GM21619 (cell line): ENCODE results near the gene CLTA.
"Not testable (repeated sequence)": the region's sequence is repeated elsewhere in the genome, so short reads cannot be mapped to it uniquely, and the experiment has no call there.

Experiments
- ATAC-seq: cut with Tn5 transposase; IDR thresholded peaks from one replicate; pipeline ENCODE4 v1.9.1; 2021; ENCODE audit not compliant: unreplicated experiment

CLTA gene

GRCh38 chr9:36158122-36158521 is 32.6 kb upstream of the CLTA start:
- ATAC-seq: no peak

DNA sequence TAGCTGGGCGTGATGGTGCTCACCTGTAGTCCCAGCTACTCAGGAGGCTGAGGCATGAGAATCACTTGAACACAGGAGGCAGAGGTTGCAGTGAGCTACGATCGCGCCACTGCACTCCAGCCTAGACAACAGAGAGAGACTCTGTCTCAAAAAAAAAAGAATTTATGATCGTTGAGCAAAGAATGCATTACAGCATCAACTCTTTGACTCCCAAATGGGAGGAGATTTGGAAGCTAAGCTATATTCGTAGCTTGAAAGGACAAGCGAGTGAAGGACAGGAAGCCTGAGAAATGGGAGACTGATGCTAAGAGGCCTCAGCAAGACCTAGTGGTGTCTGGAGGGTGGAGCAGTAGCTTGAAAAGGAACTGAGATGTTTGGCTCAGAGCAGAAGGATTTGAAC is 31.8 kb upstream of the CLTA start:
- ATAC-seq: no peak

DNA sequence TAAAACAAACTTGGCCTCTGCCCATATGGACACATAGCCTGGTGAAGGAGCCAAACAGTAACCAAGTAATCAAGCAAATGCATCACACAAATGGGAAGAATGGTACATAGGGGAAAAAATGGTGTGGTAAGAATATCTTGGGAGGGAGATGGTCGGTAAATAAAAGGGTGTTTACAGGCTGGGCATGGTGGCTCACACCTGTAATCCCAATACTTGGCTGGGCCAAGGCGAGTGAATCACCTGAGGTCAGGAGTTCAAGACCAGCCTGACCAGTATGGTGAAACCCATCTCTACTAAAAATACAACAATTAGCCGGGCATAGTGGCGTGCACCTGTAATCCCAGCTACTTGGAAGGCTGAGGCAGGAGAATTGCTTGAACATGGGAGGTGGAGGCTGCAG is 31.2 kb upstream of the CLTA start:
- not testable (repeated sequence) for ATAC-seq

DNA sequence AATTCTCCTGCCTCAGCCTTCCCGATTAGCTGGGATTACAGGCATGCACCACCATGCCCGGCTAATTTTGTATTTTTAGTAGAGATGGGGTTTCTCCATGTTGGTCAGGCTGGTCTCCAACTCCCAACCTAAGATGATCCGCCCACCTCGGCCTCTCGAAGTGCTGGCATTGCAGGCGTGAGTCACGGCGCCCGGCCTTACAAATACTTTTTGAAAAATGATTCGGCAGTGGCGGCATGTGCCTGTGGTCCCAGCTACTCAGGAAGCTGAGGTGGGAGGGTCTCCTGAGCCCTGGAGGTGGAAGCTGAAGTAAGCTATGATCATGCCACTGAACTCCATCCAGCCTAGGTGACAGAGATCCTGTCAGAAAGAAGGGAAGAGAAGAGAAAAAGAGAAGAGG is 30.6 kb upstream of the CLTA start:
- ATAC-seq: not testable (repeated sequence)

- no peak for ATAC-seq
These were observed 29.5 kb upstream of the CLTA start for GRCh38 chr9:36161187-36161586.

DNA sequence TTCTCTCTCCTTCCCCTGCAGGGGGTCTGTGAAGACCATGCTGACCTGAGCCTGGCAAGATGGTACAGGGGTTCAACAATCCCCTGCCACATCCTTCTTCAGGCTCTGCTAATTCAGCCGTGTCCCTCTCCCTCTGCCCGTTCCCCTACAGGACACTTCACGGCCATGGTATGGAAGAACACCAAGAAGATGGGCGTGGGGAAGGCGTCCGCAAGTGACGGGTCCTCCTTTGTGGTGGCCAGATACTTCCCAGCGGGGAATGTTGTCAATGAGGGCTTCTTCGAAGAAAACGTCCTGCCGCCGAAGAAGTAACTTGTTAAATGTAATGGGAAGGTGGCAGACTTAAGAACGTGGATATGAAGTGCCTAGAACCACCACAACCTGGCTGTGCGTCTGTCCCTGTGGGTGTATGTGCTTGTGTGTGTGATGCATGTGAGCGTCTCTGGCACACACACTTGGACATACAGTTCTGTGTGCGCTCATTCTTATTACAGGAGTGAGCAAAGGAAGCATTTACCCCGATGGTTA is 28.4 kb upstream of the CLTA start:
- ATAC-seq: no peak

DNA sequence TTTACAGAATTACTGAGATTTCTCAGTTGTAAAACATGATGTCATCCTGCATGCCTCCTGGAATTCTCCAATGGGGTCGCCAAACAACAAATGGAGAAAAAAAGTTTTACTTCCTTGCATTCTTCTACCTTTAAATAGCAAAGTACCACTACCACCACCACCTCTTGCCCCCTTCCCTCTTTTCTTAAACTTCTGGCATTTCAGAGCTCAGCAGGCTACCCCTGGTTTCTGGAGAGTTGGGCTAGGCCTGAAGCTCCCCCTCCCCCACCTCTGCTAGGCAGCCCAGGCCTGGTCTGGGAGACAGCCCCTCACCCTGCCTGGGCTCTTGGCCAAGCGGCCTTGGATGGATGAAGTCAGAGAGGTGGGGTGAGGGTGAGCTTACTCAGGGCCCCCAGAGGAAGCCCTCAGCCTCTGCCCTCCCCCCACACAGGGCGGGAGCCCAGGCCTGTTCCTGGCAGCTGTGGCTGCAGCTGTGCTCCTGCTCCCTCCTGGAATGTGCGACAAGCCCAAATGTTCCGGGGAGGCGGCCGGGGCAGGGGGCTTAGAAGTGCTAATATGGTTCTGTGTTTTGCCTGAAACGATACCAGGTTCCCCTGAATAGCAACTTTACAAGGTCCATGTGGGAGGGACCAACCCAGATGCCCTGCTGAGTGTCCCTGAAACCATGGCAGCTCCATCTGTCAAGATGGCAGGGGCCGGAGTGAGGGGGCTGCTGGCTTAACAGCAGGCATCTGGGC is 27.5 kb upstream of the CLTA start:
- ATAC-seq: no peak

DNA sequence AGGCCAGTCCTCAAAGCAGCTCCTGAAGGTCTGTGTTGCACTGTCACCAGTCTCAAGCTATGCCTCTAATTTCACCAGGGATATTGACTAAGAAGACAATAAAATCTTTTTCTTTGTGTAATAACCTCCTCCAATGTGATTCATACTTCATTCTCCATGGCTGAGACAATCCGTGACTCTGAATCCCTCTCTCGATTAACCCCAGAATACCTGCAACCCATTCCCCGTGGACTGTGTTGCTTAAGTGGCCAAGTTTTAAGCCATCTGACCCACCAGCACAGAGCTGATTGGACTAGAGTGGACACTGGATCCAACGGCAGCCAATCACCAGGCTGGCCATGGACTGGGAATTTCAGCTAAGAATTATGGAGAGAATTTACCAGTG is 26.9 kb upstream of the CLTA start:
- no peak for ATAC-seq

DNA sequence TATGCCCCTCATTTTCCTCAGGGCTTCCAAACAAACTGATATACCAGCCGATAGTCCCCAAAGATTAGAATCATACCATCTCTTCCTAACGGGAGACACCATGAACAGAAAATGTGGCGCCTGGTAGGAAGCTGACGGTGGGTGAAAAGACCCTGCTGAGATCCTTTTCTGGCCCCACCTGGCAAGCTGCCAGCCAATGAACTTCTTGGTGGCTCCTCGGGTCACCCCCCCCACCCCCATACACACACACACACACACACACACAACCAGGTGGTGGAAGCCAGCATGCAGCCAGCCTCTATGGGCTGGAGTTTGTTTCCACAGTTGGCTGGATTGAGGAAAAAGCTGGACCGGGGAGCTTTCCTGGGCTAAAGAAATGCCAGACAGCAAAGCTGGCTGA is 26.3 kb upstream of the CLTA start:
- ATAC-seq: no peak

GRCh38 chr9:36164989-36165388 is 25.7 kb upstream of the CLTA start:
- ATAC-seq: no peak

DNA sequence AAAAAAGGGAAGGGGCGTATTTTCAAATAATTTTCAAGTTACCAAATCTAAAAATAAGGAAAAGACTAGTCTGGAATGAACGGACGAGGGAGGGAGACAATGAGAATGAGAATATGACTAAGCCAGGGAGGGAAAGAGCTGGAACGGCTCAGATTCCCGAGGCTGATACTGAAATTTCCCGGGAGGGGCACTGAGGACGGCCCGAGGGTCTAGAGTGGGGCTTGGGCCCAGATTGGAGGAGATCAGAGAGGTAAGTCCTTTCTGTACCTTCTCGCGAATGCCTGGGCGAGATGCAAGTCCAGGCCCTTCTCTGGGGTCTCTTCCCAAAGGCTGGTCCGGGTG is 24.9 kb upstream of the CLTA start:
- ATAC-seq: no peak

DNA sequence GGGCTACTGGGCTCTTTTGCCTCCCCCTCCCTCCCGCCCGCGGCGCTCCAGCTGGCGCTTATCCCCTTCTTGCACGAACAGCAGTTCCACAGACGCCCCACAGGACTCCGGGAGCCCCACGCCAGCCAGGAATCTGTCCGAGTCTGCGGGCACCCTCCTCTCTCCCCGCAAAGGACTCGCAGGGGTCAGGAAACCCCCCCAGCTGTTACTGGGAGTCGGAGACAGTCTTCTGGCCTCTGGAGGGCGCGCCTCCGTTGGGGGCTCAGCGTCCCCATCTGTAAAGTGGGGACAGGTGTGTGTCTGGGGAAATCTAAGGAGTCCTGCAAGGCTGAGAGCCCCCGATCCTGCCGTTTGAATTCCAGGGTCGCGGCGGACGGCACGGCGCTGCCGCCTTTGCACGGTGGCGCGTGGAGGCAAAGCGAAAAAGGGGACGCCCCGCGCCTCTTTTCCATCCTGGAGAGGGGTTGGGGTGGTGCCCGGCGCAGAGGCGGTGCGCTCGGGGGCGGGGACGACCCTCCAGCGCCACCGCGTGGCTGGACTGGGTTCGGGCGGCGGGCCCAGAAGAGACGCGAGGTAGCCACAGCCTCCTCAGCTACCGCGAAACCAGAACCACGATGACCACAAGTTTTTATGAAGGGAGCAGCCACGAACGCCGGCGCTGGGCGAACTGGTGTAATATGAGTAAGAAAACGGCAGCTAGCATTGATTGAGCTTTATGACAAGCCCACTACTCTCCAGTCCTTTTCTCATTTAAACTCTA is 24.4 kb upstream of the CLTA start:
- ATAC-seq: peak; percentile 77

- no peak for ATAC-seq
These were observed 21.6 kb upstream of the CLTA start, which contains the start of gene CCIN for GRCh38 chr9:36169166-36169565. TSS of gene CCIN (plus strand) at chr9:36169388. CDS start at chr9:36169503, 115 bp downstream.

- no peak for ATAC-seq
These were observed 21.0 kb upstream of the CLTA start for GRCh38 chr9:36169708-36170107.

- no peak for ATAC-seq
These were observed 20.2 kb upstream of the CLTA start for GRCh38 chr9:36170531-36170930.

GRCh38 chr9:36173861-36174260 is 16.9 kb upstream of the CLTA start:
- ATAC-seq: no peak

GRCh38 chr9:36174271-36174670 is 16.4 kb upstream of the CLTA start:
- no peak for ATAC-seq

DNA sequence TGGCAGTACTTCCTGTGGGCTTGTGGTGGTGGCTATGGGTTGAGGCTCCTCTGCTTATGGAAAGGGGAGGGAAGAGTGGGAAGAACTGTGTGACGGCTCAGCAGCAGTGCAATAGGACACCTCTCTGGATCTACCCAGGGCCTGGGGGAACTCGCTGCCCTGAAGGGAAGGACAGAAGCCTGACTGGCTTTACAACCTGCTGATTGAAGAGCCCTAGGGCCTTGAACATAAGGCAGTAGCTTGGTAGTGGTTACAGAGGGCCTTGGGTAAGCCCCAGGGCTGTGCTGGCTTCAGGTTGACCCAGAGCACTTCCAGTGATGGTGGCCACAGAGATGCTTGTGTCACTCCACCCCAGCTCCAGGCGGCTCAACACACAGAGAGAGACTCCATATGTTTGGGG is 16.0 kb upstream of the CLTA start:
- ATAC-seq: no peak

- ATAC-seq: not testable (repeated sequence)
These were observed 15.5 kb upstream of the CLTA start for GRCh38 chr9:36175209-36175608.

DNA sequence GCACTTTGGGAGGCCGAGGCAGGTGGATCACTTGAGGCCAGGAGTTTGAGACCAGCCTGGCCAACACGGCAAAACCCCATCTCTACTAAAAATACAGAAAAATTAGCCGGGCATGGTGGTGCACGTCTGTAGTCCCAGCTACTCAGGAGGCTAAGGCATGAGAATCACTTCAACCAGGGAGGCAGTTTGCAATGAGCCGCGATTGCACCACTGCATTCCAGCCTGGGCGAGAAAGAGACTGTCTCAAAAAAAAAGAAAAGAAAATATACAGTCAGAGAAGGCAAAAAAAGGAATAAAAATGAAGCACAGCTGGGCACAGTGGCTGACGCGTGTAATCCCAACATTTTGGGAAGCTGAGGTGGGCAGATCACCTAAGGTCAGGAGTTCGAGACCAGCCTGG is 14.2 kb upstream of the CLTA start:
- ATAC-seq: not testable (repeated sequence)

DNA sequence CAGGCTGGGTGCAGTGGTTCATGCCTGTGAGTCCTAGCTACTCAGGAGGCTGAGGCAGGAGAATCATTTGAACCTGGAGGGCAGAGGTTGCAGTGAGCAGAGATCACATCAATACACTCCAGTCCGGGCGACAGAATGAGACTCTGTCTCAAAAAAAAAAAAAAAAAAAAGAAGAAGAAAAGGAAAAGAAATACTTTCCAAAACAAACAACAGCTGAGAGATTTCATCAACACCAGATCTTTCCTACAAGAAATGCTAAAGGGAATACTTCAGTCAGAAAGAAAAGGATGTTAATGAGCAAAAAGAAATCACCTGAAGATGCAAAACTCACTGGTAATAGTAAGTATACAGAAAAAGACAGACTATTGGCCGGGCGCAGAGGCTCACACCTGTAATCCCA is 13.2 kb upstream of the CLTA start:
- no peak for ATAC-seq

GRCh38 chr9:36180243-36180642 is 10.5 kb upstream of the CLTA start:
- ATAC-seq: not testable (repeated sequence)
